ENCODE data around the gene DLX1. TPM values are rescaled to one million over a fixed set of nuclear protein-coding genes. Genes with fewer than 3 reads are reported as not detected.

DLX1 gene
- total RNA-seq, 1 experiment from 2014 or later = 0.77 TPM

DNA sequence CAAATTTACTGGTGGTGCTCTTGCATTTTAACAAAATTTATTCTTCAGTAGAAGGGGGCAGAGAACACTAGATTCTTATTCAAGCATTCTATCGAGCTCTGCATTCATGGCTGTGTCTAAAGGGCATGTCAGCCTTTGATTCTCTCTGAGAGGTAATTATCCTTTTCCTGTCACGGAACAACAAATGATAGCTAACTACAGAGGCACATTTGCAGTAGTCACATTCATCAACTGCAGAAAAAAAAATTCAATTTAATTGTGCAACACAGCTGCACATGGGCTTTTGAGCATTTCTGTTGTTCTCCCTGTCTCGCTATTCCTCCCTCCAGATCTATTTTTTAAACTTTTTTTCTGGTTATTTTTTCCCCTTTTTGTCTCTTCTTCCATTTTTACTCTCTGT is 13.0 kb upstream of the DLX1 start:
- Mint-ChIP-seq H3K4me3 (ENCODE audit: unreplicated experiment) (no peak overlapping the region), H3K4me1 (ENCODE audit: insufficient read depth, unreplicated experiment) (no peaks in the 10 kb centered on the region), H3K27ac (ENCODE audit: low read depth, unreplicated experiment) (no peak overlapping the region), H3K27me3 (ENCODE audit: insufficient read depth, unreplicated experiment) (no peaks in the 10 kb centered on the region), H3K36me3 (ENCODE audit: insufficient read depth, unreplicated experiment) (peaks cover 6% of the 10 kb centered on the region), H3K9me3 (ENCODE audit: unreplicated experiment) (no peaks in the 10 kb centered on the region)
- no TSS peak for BruUV-seq (replicated peaks)
- CTCF ChIA-PET = interaction anchor here (0.6 to 1.0 kb wide), 3 partner anchors 63 to 260 kb away, joined by 3 read pairs; no protein-coding TSS in a partner anchor
- intact Hi-C loops (cut with micrococcal nuclease) = no loop called here
- TF ChIP-seq, protein P1, sequence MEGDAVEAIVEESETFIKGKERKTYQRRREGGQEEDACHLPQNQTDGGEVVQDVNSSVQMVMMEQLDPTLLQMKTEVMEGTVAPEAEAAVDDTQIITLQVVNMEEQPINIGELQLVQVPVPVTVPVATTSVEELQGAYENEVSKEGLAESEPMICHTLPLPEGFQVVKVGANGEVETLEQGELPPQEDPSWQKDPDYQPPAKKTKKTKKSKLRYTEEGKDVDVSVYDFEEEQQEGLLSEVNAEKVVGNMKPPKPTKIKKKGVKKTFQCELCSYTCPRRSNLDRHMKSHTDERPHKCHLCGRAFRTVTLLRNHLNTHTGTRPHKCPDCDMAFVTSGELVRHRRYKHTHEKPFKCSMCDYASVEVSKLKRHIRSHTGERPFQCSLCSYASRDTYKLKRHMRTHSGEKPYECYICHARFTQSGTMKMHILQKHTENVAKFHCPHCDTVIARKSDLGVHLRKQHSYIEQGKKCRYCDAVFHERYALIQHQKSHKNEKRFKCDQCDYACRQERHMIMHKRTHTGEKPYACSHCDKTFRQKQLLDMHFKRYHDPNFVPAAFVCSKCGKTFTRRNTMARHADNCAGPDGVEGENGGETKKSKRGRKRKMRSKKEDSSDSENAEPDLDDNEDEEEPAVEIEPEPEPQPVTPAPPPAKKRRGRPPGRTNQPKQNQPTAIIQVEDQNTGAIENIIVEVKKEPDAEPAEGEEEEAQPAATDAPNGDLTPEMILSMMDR (IDR thresholded peaks at IDR 0.05; ENCODE audit: unreplicated experiment) = no peak
- DNase-seq (ENCODE audit: unreplicated experiment) = no peak
- POLR2A ChIA-PET = interaction anchor here (0.9 to 1.0 kb wide), 2 partner anchors 27 to 178 kb away, joined by 3 read pairs; partner anchors contain the start of gene SLC25A12

DNA sequence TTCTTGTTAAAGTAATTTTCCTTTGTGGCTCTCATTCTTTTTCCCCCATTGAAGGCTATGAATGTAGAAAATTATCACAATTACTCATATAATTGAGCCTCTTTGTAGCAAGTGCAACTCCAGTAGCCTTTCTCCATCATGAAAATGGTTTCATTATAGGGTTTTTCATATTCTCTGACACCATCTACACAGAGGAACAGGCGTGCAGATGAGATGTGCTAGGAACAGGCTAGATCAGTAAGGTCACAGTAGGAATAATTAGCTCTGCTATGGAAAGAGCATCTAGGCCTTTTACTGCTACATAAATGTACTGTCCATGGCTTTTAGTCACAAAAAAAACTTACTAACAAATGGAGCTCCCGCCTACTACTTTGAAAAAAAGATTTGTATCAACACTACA is 12.6 kb upstream of the DLX1 start:
- ChIA-PET POLR2A (interaction anchor here (1.0 kb wide), 1 partner anchor 23 kb away, joined by 3 read pairs; no protein-coding TSS in a partner anchor), CTCF (interaction anchor here (0.6 to 1.0 kb wide), 3 partner anchors 63 to 260 kb away, joined by 3 read pairs; no protein-coding TSS in a partner anchor)
- no peak overlapping the region for H3K27ac Mint-ChIP-seq (ENCODE audit: low read depth, unreplicated experiment)
- peaks cover 6% of the 10 kb centered on the region for H3K36me3 Mint-ChIP-seq (ENCODE audit: insufficient read depth, unreplicated experiment)
- H3K4me1 Mint-ChIP-seq (ENCODE audit: insufficient read depth, unreplicated experiment) = no peaks in the 10 kb centered on the region
- BruUV-seq (replicated peaks) = no TSS peak
- TF ChIP-seq, protein P1 (IDR thresholded peaks at IDR 0.05; ENCODE audit: unreplicated experiment) = no peak
- no peaks in the 10 kb centered on the region for H3K9me3 Mint-ChIP-seq (ENCODE audit: unreplicated experiment)
- H3K4me3 Mint-ChIP-seq (ENCODE audit: unreplicated experiment) = no peak overlapping the region
- no peak for DNase-seq (ENCODE audit: unreplicated experiment)
- H3K27me3 Mint-ChIP-seq (ENCODE audit: insufficient read depth, unreplicated experiment) = no peaks in the 10 kb centered on the region
- intact Hi-C loops (cut with micrococcal nuclease) = no loop called here

DNA sequence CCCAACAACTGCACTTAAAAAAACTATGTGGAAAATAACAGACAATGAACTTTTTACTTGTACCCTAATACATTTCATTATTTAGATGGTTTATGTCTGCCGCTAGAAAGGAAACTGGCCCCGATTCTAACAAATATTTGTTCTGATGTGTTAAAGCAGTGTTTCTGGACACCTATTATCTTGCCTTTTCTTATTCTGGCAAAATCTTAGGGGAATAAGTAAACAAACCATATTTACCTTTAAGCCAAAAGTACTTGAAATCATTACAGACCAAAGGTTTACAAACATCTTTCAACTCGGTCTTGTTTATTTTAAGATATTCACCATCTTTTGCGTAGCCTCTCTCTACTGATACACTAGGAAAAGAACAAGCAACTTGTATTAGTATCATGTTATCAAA is 11.8 kb upstream of the DLX1 start:
- Mint-ChIP-seq H3K27me3 (ENCODE audit: insufficient read depth, unreplicated experiment) (no peaks in the 10 kb centered on the region), H3K27ac (ENCODE audit: low read depth, unreplicated experiment) (no peak overlapping the region), H3K36me3 (ENCODE audit: insufficient read depth, unreplicated experiment) (peaks cover 6% of the 10 kb centered on the region), H3K4me1 (ENCODE audit: insufficient read depth, unreplicated experiment) (no peaks in the 10 kb centered on the region), H3K4me3 (ENCODE audit: unreplicated experiment) (no peak overlapping the region), H3K9me3 (ENCODE audit: unreplicated experiment) (no peaks in the 10 kb centered on the region)
- intact Hi-C loops (cut with micrococcal nuclease) = no loop called here
- POLR2A ChIA-PET = interaction anchor here (0.7 to 1.0 kb wide), 2 partner anchors 22 to 29 kb away, joined by 3 read pairs; no protein-coding TSS in a partner anchor
- TF ChIP-seq, protein P1 (IDR thresholded peaks at IDR 0.05; ENCODE audit: unreplicated experiment) = no peak
- no TSS peak for BruUV-seq (replicated peaks)
- CTCF ChIA-PET = no interaction called here
- DNase-seq (ENCODE audit: unreplicated experiment) = no peak

DNA sequence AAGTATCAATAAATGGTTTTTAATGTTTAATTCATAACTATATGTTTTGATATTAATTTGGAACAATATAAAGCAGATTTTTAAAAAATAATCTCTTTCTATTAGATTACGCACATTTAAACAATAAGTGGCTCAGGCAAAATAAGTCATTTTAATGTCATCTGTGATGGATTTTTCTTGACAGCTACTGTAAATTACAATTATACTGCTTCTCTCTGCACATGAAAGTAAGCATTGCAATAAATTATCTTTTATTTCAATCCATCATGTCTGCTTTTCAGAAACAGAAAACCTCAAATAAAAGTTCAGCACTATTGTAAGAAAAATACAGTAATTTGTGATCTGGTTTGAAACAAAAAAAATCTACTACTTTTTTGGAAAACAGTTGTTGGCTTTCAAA is 11.1 kb upstream of the DLX1 start:
- no TSS peak for BruUV-seq (replicated peaks)
- POLR2A ChIA-PET = interaction anchor here (0.7 kb wide), 1 partner anchor 30 kb away, joined by 3 read pairs; no protein-coding TSS in a partner anchor
- H3K9me3 Mint-ChIP-seq (ENCODE audit: unreplicated experiment) = no peaks in the 10 kb centered on the region
- DNase-seq (ENCODE audit: unreplicated experiment) = no peak
- intact Hi-C loops (cut with micrococcal nuclease) = no loop called here
- H3K4me1 Mint-ChIP-seq (ENCODE audit: insufficient read depth, unreplicated experiment) = no peaks in the 10 kb centered on the region
- CTCF ChIA-PET = no interaction called here
- no peaks in the 10 kb centered on the region for H3K27me3 Mint-ChIP-seq (ENCODE audit: insufficient read depth, unreplicated experiment)
- H3K27ac Mint-ChIP-seq (ENCODE audit: low read depth, unreplicated experiment) = no peak overlapping the region
- peaks cover 6% of the 10 kb centered on the region for H3K36me3 Mint-ChIP-seq (ENCODE audit: insufficient read depth, unreplicated experiment)
- no peak overlapping the region for H3K4me3 Mint-ChIP-seq (ENCODE audit: unreplicated experiment)
- TF ChIP-seq, protein P1 (IDR thresholded peaks at IDR 0.05; ENCODE audit: unreplicated experiment) = no peak
